NCI-H2171 (cell line): ENCODE data around the gene PIK3CD.

Experiments used
- DNase-seq: peaks from one replicate; lab custom pipeline; 2025; lab: John Stamatoyannopoulos, UW

PIK3CD gene

DNA sequence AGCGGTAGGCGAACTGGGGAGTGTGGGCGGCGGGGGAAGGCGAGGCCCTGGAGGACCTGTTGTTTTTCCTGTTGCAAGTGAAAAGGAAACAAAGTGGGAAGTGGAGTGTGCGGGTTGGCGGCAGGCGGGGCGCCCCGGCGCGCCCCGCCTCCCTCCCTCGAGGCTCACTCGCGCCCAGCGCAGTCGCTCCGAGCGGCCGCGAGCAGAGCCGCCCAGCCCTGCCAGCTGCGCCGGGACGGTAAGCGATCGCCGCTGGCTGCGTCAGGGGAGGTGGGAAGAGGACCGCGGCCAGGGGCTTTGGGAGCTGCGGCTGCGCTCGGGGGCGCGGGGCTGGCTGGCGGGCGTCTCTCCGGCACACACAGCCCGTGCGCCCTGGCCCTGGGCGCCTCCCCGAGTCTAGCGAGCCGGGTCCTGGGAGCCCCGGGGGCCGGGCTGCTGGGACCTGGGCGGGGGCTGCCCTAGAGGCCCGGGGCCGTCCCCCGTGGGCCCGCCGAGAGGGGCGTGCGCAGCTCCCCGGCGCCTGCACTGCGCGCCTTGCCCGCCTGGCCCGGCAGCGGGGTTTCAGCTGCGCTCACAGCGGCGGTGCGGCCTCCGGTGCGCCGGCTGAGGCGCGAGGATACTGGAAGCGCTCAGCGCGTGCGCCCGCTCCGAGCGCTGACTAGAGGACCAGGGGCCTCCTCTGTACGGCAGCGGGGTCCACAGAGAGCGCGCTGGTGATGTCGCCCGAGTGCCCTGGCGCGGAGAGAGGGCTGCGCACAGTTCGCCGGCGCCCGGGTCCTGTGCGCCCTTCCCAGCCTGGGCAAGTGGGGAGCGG, at the start of gene PIK3CD:
Gene PIK3CD, plus strand, starts transcription at position 167 of the 814 bp plus-strand sequence. CDS start 58,725 bp downstream, outside the sequence.
- DNase-seq: peak; percentile 60

- no peak for DNase-seq
These were observed 49.4 kb upstream of the PIK3CD start for GRCh38 chr1:9601942-9602793.

GRCh38 chr1:9602794-9603167, 48.8 kb upstream of the PIK3CD start:
- no peak for DNase-seq

- no peak for DNase-seq
These were observed 48.2 kb upstream of the PIK3CD start for GRCh38 chr1:9603307-9603706.

- DNase-seq: no peak
These were observed 47.5 kb upstream of the PIK3CD start for GRCh38 chr1:9603766-9604753.

GRCh38 chr1:9604836-9605235, 46.7 kb upstream of the PIK3CD start:
- peak; percentile 38 for DNase-seq

DNA sequence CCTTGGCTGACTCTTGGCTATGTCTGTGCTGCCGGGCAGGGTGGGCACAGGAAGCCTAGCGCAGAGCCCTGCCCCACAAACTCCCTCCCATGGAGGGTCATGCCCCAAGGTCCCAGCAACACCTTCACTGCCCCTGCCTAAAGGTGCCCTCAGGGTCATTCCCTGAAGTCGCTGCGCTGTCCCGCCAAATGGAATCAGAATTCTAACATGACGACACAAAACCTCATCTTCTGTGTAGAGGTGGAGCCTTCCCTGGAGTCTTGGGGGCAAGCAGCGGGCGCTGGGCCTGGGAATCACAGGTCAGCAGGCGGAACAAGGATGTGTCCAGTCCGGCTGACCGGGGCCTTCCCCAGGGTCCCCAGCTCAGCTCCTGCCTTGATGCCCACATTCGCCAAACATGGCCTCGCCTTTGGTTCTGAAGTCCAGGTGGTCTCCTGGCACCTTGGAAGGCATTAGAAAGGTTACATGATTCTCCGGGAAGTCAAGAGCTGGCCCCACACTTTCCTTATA, 45.5 kb upstream of the PIK3CD start:
- DNase-seq: no peak

DNA sequence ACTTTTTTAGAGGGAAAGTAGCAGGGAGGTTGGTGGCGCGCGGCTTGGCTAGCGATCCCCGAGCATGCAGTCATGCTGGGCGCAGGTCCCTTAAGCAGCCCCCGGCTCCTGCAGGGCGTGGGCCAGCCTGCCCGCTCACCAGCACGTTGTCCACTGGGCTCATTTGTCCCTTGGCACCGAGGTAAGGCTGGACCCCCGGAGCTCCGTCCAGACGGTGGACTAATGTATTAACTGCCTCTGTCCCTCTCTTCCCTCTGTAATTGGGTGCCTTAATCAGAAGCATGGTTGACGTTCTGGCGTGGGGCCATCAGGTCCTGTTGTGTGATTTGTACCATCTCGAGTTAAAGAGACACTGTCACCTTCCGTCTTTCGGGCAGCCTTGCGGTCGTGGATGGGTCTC, 45.1 kb upstream of the PIK3CD start:
- no peak for DNase-seq

DNA sequence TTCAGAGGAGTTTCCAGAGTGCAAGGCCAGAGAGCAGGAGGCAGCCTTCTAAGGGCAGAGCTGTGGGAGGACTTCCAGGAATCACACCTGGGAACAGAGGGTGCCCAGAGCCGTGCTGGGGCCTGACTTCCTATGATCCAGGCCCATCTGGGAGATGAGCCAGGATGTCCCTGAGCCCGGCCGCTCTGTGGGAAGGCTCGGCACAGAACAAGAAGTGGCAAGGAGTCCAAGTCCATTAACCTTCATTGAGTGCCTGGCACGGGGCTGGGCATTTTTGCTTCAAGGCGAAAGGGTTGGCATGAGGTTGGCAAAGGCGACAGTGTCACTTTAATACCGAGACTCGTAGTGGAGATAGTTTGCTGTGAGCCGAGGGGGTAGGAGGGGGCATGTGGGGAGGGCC, 44.6 kb upstream of the PIK3CD start:
- DNase-seq: no peak

- DNase-seq: no peak
These were observed 44.2 kb upstream of the PIK3CD start for GRCh38 chr1:9607352-9607751.

DNA sequence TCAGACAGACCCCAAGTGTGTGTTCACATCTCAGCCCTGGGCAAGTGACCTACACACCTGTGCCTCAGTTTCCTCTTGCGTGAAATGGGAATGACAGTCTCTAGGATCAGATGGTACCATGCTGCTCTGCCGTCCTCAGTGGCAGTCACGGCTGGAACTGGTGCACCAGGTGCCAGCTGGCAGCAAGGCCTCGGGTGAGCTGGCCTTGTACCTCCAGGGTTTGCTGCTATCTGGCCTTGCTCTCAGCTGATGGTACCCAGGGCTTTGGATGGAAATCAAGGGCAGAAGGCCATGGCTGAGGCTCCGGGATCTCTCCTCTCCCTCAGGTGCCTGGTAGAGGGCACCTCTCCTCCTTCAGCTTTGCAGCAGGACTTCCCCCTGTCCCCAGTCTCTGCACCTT, 41.5 kb upstream of the PIK3CD start:
- DNase-seq: no peak

DNA sequence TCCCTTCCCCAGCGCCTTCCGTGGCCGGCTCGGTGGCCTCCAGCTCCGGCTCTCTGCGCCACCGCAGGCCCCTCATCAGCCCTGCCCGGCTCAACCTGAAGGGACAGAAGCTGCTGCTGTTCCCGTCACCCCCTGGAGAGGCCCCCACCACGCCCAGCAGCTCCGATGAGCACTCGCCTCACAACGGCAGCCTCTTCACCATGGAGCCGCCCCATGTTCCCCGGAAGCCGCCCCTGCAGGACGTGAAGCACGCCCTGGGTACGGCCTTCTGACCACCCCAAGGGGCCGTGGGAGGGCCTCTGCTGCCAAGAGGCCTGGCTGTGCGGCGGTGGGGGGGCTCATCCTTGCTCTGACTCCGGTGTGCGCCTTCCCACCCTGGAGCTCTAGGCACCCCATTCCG, 41.0 kb upstream of the PIK3CD start:
- DNase-seq: no peak

GRCh38 chr1:9611716-9612115, 39.8 kb upstream of the PIK3CD start:
- no peak for DNase-seq

DNA sequence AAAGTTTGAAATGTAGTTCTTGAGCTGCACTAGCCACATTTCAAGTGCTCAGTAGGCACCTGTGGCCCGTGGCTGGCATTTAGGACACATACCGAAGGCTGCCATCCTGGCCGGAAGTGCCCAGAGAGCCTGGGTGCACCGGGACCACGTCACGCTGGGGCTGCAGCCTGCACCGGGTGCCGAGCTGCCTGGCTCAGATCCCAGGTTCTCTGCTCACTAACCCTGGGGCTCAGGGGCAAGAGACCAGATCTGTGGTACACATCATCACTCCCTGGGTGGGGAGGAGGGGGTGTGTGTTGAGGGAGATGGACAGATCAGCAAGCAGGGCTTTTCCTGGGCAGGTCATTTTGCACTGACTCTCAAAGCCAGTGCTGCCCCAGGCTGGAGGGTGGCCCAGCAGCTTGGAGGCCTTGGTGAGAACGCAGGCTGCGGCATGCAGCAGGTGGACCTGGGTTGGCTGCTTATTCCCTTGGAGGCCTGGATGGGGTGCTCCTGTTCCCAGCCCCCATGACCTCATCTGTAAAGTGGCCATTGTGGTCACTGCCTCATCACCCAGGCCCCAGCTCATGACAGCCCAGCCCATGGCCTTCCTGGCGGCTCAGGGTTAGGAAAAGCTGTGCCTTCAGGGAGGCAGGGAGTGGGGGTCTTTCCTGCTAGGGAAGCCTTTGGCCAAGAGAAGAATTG, 39.2 kb upstream of the PIK3CD start:
- no peak for DNase-seq

GRCh38 chr1:9612871-9613624, 38.5 kb upstream of the PIK3CD start:
- no peak for DNase-seq

GRCh38 chr1:9613625-9614299, 37.8 kb upstream of the PIK3CD start:
- DNase-seq: no peak

GRCh38 chr1:9615316-9616063, 36.0 kb upstream of the PIK3CD start:
- no peak for DNase-seq

DNA sequence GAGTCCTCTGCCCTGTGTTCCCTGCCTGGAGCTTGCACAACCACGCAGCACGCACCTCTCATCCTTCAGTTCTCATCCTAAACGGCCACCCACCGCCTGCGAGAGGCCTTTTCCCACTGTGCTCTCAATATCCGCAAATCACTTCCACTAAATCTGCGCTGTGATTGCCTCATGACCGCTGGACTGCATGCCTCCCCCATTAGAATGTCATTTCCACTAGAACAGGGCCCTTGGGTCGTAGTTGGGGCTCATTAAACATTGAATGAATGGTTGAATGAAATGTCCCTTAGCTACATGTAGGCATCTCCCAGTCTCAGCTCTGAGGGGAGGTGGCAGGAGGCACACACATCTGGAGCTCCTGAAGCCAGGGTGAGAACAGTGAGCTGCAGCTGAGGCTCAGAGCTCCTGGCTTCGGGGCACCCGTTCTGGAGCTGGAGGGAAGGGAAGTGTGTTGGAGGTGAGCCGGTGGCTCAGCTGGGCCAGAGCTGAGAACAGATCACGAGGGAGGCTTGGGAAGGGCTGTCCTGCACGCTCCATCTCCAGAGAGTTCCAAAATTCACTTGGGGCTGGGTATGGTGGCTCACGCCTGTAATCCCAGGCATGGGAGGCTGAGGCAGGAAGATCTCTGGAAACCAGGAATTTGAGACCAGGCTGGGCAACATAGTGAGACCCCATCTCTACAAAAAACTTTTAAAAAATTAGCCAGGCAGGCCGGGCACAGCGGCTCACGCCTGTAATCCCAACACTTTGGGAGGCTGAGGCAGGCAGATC, 32.4 kb upstream of the PIK3CD start:
- no peak for DNase-seq
